ENCODE results near the gene HMGXB3.

Gene HMGXB3

DNA sequence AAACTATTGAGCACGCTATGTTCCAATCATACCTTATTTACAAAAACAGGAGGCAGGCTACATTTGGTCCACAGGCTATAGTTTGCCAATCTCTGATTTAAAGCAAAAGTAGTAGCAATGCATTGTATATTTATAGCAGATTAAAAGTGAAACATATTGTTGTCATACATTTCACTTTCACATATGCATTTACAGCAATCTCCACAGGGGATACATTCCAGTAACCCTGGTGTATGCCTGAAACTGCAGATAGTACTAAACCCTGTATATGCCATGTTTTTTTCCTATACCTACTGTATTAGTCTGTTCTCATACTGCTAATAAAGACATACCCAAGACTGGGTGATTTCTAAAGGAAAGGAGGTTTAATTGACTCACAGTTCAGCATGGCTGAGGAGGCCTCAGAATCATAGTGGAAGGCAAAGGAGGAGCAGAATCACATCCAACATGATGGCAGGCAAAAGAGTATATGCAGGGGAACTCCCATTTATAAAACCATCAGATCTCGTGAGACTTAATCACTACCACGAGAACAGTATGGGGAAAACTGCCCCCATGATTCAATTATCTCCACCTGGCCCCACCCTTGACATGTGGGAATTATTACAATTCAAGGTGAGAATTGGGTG is 91.7 kb downstream of the HMGXB3 start:
- peak in 1 of 2 experiments; percentile 13 for DNase-seq

DNA sequence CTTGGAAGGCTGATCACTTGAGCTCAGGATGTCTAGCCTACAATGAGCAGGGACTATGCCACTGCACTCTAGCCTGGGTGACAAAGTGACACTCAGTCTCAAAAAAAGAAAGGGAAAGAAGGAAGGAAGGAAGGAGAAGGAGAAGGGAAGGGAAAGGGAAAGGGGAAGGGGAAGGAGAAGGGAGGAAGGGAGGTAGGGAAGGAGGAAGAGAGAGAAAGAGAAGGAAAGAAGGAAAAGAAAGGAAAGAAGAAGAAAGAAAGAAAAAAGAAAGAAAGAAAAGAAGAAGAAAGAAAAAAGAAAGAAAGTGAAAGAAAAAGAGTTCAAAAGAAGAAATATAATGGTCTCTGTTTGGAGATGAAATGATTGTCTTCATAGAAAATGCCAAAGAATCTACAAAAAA is 96.6 kb downstream of the HMGXB3 start:
- DNase-seq: no peak

DNA sequence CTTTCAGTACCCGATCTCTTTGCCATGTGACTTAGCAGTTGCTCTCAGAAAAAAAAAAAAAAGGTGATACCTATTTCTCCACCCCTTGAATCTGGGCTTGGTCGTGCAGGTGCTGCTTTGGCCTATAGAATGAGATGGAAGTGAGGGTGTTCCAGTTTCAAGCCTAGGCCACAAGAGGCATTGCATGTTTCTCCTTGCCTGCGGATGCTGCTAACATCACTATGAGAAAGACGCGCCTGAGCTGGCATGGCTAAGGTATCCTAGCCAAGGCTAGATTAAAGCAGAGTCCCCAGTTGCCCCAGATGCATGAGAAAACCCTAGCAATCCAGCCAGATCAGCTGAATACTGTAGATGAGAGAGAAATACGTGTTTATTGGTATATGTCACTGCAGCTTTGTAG is 100.5 kb downstream of the HMGXB3 start:
- DNase-seq: peak in 1 of 2 experiments; percentile 7

Data from activated T-cell treated with anti-CD3 and anti-CD28 coated beads, Interleukin-2, amount 50 U/mL, for 48 hours (primary cell).